ENCODE results near the gene C19orf12. TPM values are rescaled to one million over a fixed set of nuclear protein-coding genes. Genes with fewer than 3 reads are reported as not detected.
"Not testable (repeated sequence)": the region's sequence is repeated elsewhere in the genome, so short reads cannot be mapped to it uniquely, and the experiment has no call there.

Gene C19orf12
- total RNA-seq, 1 donor from 2014 or later: 66.7 TPM

DNA sequence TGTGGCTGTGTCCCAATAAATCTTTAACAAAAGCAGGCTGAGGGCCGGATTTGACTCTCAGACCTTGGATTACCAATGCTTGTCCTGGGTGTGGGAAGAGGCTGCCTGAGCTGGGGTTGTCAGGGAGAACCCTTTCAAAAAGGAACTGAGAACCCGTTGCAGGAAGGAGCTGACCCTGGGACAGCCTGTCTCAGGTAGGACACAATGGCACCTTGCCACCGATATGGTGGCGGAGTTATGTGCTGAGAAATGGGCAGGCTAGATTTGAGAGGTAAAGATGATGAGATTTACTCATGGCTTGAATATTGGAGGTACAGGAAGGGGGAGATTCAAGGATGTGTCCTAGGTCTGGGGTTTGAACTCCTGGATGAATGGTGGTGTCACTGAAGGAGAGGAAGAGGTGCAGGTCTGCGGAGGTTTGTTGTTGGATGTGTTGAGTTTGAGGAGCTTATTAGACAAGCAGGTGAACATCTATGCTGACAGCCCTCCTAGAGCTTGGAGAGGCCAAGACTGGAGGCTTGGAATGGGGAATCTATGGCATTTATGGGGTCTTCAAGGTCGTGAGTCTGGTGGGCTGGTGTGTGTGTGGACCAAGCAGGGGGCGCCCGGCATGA is 42.6 kb downstream of the C19orf12 start:
- DNase-seq: no peak
- H3K4me3 Mint-ChIP-seq (ENCODE audit: unreplicated experiment): no peak overlapping the region
- H3K36me3 Mint-ChIP-seq (ENCODE audit: unreplicated experiment): no peaks in the 10 kb centered on the region
- TF ChIP-seq, protein P1, sequence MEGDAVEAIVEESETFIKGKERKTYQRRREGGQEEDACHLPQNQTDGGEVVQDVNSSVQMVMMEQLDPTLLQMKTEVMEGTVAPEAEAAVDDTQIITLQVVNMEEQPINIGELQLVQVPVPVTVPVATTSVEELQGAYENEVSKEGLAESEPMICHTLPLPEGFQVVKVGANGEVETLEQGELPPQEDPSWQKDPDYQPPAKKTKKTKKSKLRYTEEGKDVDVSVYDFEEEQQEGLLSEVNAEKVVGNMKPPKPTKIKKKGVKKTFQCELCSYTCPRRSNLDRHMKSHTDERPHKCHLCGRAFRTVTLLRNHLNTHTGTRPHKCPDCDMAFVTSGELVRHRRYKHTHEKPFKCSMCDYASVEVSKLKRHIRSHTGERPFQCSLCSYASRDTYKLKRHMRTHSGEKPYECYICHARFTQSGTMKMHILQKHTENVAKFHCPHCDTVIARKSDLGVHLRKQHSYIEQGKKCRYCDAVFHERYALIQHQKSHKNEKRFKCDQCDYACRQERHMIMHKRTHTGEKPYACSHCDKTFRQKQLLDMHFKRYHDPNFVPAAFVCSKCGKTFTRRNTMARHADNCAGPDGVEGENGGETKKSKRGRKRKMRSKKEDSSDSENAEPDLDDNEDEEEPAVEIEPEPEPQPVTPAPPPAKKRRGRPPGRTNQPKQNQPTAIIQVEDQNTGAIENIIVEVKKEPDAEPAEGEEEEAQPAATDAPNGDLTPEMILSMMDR (IDR thresholded peaks at IDR 0.05; ENCODE audit: partially characterized antibody, unreplicated experiment): no peak
- peaks cover 2% of the 10 kb centered on the region for H3K4me1 Mint-ChIP-seq (ENCODE audit: low read depth, unreplicated experiment)
- no peak overlapping the region for H3K27ac Mint-ChIP-seq (ENCODE audit: unreplicated experiment)
- peaks cover 3% of the 10 kb centered on the region for H3K27me3 Mint-ChIP-seq (ENCODE audit: unreplicated experiment)
- peaks cover 6% of the 10 kb centered on the region for H3K9me3 Mint-ChIP-seq (ENCODE audit: unreplicated experiment)

- Mint-ChIP-seq H3K27ac (ENCODE audit: unreplicated experiment) (no peak overlapping the region), H3K4me3 (ENCODE audit: unreplicated experiment) (no peak overlapping the region), H3K36me3 (ENCODE audit: unreplicated experiment) (no peaks in the 10 kb centered on the region), H3K4me1 (ENCODE audit: low read depth, unreplicated experiment) (no peaks in the 10 kb centered on the region), H3K9me3 (ENCODE audit: unreplicated experiment) (peaks cover 6% of the 10 kb centered on the region), H3K27me3 (ENCODE audit: unreplicated experiment) (peaks cover 8% of the 10 kb centered on the region)
- TF ChIP-seq, protein P1 (IDR thresholded peaks at IDR 0.05; ENCODE audit: partially characterized antibody, unreplicated experiment): no peak
- DNase-seq: no peak
These were observed 43.5 kb downstream of the C19orf12 start for GRCh38 chr19:29671393-29672160.

- DNase-seq; H3K36me3 Mint-ChIP-seq (ENCODE audit: unreplicated experiment); H3K4me3 Mint-ChIP-seq (ENCODE audit: unreplicated experiment); H3K9me3 Mint-ChIP-seq (ENCODE audit: unreplicated experiment); H3K27ac Mint-ChIP-seq (ENCODE audit: unreplicated experiment); H3K27me3 Mint-ChIP-seq (ENCODE audit: unreplicated experiment); H3K4me1 Mint-ChIP-seq (ENCODE audit: low read depth, unreplicated experiment): not testable (repeated sequence)
These were observed 44.1 kb downstream of the C19orf12 start for GRCh38 chr19:29671026-29671392.

GRCh38 chr19:29670255-29670654 is 44.8 kb downstream of the C19orf12 start:
- Mint-ChIP-seq H3K9me3 (ENCODE audit: unreplicated experiment) (peaks cover 6% of the 10 kb centered on the region), H3K4me3 (ENCODE audit: unreplicated experiment) (peak overlapping the region; percentile 11), H3K36me3 (ENCODE audit: unreplicated experiment) (no peaks in the 10 kb centered on the region), H3K27ac (ENCODE audit: unreplicated experiment) (no peak overlapping the region), H3K27me3 (ENCODE audit: unreplicated experiment) (peaks cover 8% of the 10 kb centered on the region), H3K4me1 (ENCODE audit: low read depth, unreplicated experiment) (no peaks in the 10 kb centered on the region)
- TF ChIP-seq, protein P1 (IDR thresholded peaks at IDR 0.05; ENCODE audit: partially characterized antibody, unreplicated experiment): no peak
- DNase-seq: no peak

DNA sequence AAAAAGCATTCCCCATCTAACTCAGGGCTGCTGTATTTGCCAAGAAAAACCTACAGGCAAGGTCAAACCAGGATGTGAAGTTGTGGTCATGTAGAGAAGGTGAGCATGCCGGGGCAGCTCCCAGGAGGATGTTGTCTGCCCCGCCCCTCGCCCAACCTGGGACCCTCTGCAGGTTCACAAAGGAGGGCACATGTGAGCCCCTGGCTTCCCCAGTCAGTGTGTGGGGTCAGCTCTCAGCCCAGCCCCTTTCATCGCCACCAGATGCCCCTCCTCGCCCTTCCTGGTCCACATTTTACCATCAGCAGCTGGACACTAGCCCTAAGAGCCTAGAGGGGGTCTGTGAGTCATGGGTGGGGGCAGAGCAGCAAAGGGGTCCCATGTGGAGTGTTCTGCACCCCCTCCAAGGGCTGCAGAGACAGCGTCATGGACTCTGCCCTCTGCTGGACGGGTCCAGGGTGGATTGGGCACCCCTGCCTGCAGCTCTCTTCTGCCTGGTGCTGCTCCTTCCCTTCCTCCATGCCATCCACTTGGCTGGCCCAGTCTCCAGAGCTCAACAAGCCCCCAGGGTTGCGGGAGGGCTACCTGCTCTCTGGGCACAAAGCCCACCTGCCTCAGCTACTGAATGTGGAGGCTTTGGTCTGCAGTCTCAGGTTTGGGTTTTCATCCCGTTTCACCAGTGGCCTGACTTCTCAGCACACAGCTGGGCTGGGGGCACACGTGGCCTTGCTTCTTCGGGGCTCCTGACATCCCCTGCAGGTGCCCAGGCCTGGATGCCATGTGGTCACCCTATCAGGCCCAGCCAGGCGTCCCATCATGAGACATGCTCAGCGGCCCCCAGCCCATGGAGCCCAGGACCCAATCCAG is 46.1 kb downstream of the C19orf12 start:
- Mint-ChIP-seq H3K4me3 (ENCODE audit: unreplicated experiment) (no peak overlapping the region), H3K9me3 (ENCODE audit: unreplicated experiment) (peaks cover 6% of the 10 kb centered on the region), H3K27me3 (ENCODE audit: unreplicated experiment) (peaks cover 12% of the 10 kb centered on the region), H3K36me3 (ENCODE audit: unreplicated experiment) (no peaks in the 10 kb centered on the region), H3K27ac (ENCODE audit: unreplicated experiment) (no peak overlapping the region), H3K4me1 (ENCODE audit: low read depth, unreplicated experiment) (no peaks in the 10 kb centered on the region)
- no peak for DNase-seq
- TF ChIP-seq, protein P1 (IDR thresholded peaks at IDR 0.05; ENCODE audit: partially characterized antibody, unreplicated experiment): no peak
